Gastroesophageal sphincter (tissue), 3 donors: ENCODE results near the gene JADE1.

Experiments
- CTCF ChIP-seq, 4 experiments: fragments of 200-600 bp in 2 of 4; fragments of 450-650 bp in 2 of 4; sonication (generic) in 1 of 4; IDR thresholded peaks; one replicate each; pipeline ENCODE4 v1.5.1; 2017 to 2019; ENCODE audit warnings: antibody characterized with exemption in 4 of 4, mild to moderate bottlenecking in 2 of 4, moderate library complexity in 2 of 4
- EP300 ChIP-seq: sonication (generic); formaldehyde crosslinking; IDR thresholded peaks from one replicate; pipeline ENCODE4 v1.6.1; 2017; ENCODE audit warnings: antibody characterized with exemption, mild to moderate bottlenecking

DNA sequence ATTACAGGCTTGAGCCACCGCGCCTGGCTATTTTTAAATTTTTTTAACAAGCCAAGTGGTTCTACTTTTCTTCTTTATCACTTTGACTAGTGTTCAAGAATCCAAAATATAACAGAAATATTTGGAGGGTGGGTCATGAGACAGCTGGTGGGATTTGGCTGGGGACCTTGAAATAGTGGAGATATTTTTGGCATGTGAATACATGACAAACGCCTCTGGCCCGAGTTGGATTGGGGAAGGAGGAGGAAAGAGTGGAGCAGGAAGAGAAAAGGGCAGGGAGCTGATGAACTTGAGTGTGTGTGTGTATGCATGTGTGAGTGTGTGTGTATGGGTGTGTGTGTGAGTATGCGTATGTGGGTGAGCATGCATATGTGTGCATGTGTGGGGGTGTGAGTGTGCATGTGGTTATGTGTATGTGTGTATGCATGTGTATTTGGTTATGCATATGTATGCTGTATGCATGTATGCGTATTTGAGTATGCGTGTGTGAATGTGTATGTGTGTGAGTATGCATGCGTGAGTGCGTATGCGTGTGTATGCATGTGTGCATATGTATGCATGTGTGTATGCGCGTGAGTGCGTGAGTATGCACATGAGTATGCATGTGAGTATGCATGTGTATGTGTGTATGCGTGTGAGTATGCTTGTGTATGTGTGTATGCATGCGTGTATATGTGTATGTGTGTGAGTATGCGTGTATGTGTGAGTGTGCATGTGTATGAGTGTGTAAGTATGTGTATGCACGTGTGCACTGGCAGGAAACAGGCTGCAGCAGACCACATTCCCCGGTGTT lies 49.6 kb downstream of the JADE1 start:
- TF ChIP-seq CTCF (IDR thresholded peaks at IDR 0.05) (no peak), EP300 (no peak)
